ENCODE results near the gene SYNPR. TPM values are rescaled to one million over a fixed set of nuclear protein-coding genes. Genes with fewer than 3 reads are reported as not detected.
"Not testable (repeated sequence)": the region's sequence is repeated elsewhere in the genome, so short reads cannot be mapped to it uniquely, and the experiment has no call there.

Gene SYNPR
- total RNA-seq, 1 experiment from 2014 or later: not detected

GRCh38 chr3:63248015-63248414, 30.1 kb upstream of the SYNPR start:
- Mint-ChIP-seq H3K36me3 (ENCODE audit: insufficient read depth, unreplicated experiment) (no peaks in the 10 kb centered on the region), H3K27ac (ENCODE audit: unreplicated experiment) (no peak overlapping the region), H3K4me3 (ENCODE audit: unreplicated experiment) (no peak overlapping the region), H3K27me3 (ENCODE audit: insufficient read depth, unreplicated experiment) (peaks cover 7% of the 10 kb centered on the region), H3K4me1 (ENCODE audit: low read depth, unreplicated experiment) (no peaks in the 10 kb centered on the region), H3K9me3 (ENCODE audit: unreplicated experiment) (no peaks in the 10 kb centered on the region)
- no peak overlapping the region for H3K4me3 ChIP-seq (ENCODE audit: low read depth, low read length)
- no peak for TF ChIP-seq CTCF (IDR thresholded peaks at IDR 0.05; ENCODE audit: insufficient read depth in 1 of 2, low read depth in 1 of 2, low read length in 1 of 2, severe bottlenecking in 1 of 2, unreplicated experiment in 1 of 2)
- no peak for DNase-seq
- H3K9me3 ChIP-seq: no peaks in the 10 kb centered on the region
- BruUV-seq (replicated peaks): no TSS peak
- H3K27me3 ChIP-seq (replicated peaks; ENCODE audit: control insufficient read depth, insufficient read depth, low read length): no peaks in the 10 kb centered on the region
- ChIA-PET POLR2A (no interaction called here), CTCF (interaction anchor here (1.0 kb wide), 1 partner anchor 20 kb away, joined by 3 read pairs; no protein-coding TSS in a partner anchor)
- no peaks in the 10 kb centered on the region for H3K36me3 ChIP-seq (ENCODE audit: control insufficient read depth, insufficient read depth, low read length)
- intact Hi-C loops (cut with micrococcal nuclease; ENCODE audit: unreplicated experiment): no loop called here
- H3K4me1 ChIP-seq: no peaks in the 10 kb centered on the region

DNA sequence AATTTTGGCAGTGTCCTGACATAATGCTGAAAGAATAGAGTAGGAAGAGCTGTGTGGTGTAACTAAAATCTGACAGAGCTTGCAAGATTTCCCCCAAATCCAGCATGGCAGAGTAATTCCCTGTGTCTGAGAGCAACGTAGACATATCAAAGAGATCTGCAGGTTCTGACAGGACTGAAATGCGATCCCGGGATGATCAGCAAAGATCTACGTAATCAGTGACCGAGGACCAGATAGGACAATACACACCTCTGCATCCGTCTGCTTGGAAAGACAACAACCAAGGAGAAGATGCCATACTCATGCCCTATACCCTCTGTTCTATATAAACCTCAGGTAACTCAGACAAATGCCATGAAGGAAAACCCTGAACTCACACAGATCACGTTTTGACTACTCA, 26.6 kb upstream of the SYNPR start:
- H3K36me3 Mint-ChIP-seq (ENCODE audit: insufficient read depth, unreplicated experiment): no peaks in the 10 kb centered on the region

DNA sequence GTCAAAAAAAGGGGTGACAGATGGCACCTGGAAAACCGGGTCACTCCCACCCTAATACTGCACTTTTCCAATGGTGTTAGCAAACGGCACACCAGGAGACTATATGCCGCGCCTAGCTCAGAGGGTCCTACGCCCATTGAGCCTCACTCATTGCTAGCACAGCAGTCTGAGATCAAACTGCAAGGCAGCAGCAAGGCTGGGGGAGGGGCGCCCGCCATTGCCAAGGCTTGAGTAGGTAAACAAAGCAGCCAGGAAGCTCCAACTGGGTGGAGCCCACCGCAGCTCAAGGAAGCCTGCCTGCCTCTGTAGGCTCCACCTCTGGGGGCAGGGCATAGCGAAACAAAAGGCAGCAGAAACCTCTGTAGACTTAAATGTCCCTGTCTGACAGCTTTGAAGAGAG, 22.3 kb upstream of the SYNPR start:
- H3K4me1 ChIP-seq; intact Hi-C loops (cut with micrococcal nuclease; ENCODE audit: unreplicated experiment); POLR2A ChIA-PET; H3K27ac Mint-ChIP-seq (ENCODE audit: unreplicated experiment); H3K4me3 Mint-ChIP-seq (ENCODE audit: unreplicated experiment); BruUV-seq (replicated peaks); H3K36me3 ChIP-seq (ENCODE audit: control insufficient read depth, insufficient read depth, low read length); H3K9me3 ChIP-seq; H3K9me3 Mint-ChIP-seq (ENCODE audit: unreplicated experiment); H3K4me3 ChIP-seq (ENCODE audit: low read depth, low read length); DNase-seq; CTCF ChIA-PET; H3K36me3 Mint-ChIP-seq (ENCODE audit: insufficient read depth, unreplicated experiment); H3K4me1 Mint-ChIP-seq (ENCODE audit: low read depth, unreplicated experiment); H3K27me3 ChIP-seq (replicated peaks; ENCODE audit: control insufficient read depth, insufficient read depth, low read length): not testable (repeated sequence)
- H3K27me3 Mint-ChIP-seq (ENCODE audit: insufficient read depth, unreplicated experiment): peaks cover 13% of the 10 kb centered on the region

More for the DNA sequence above, 26.6 kb upstream of the SYNPR start:
- Histone ChIP-seq H3K36me3 (ENCODE audit: control insufficient read depth, insufficient read depth, low read length) (no peaks in the 10 kb centered on the region), H3K4me3 (ENCODE audit: low read depth, low read length) (no peak overlapping the region), H3K9me3 (no peaks in the 10 kb centered on the region), H3K4me1 (no peaks in the 10 kb centered on the region), H3K27me3 (replicated peaks; ENCODE audit: control insufficient read depth, insufficient read depth, low read length) (no peaks in the 10 kb centered on the region)
- Mint-ChIP-seq H3K9me3 (ENCODE audit: unreplicated experiment) (no peaks in the 10 kb centered on the region), H3K4me1 (ENCODE audit: low read depth, unreplicated experiment) (no peaks in the 10 kb centered on the region), H3K4me3 (ENCODE audit: unreplicated experiment) (no peak overlapping the region), H3K27me3 (ENCODE audit: insufficient read depth, unreplicated experiment) (peaks cover 8% of the 10 kb centered on the region), H3K27ac (ENCODE audit: unreplicated experiment) (no peak overlapping the region)
- intact Hi-C loops (cut with micrococcal nuclease; ENCODE audit: unreplicated experiment): no loop called here
- CTCF ChIA-PET: no interaction called here
- no peak for TF ChIP-seq CTCF (IDR thresholded peaks at IDR 0.05; ENCODE audit: insufficient read depth in 1 of 2, low read depth in 1 of 2, low read length in 1 of 2, severe bottlenecking in 1 of 2, unreplicated experiment in 1 of 2)
- DNase-seq: no peak
- POLR2A ChIA-PET: no interaction called here
- BruUV-seq (replicated peaks): no TSS peak

- no TSS peak for BruUV-seq (replicated peaks)
- H3K4me1 ChIP-seq: no peaks in the 10 kb centered on the region
- H3K27me3 Mint-ChIP-seq (ENCODE audit: insufficient read depth, unreplicated experiment): no peaks in the 10 kb centered on the region
- no peaks in the 10 kb centered on the region for H3K36me3 ChIP-seq (ENCODE audit: control insufficient read depth, insufficient read depth, low read length)
- no peak overlapping the region for H3K27ac Mint-ChIP-seq (ENCODE audit: unreplicated experiment)
- no peak overlapping the region for H3K4me3 ChIP-seq (ENCODE audit: low read depth, low read length)
- intact Hi-C loops (cut with micrococcal nuclease; ENCODE audit: unreplicated experiment): no loop called here
- DNase-seq: no peak
- no peaks in the 10 kb centered on the region for H3K4me1 Mint-ChIP-seq (ENCODE audit: low read depth, unreplicated experiment)
- no peaks in the 10 kb centered on the region for H3K9me3 Mint-ChIP-seq (ENCODE audit: unreplicated experiment)
- CTCF ChIA-PET: no interaction called here
- POLR2A ChIA-PET: no interaction called here
- H3K36me3 Mint-ChIP-seq (ENCODE audit: insufficient read depth, unreplicated experiment): no peaks in the 10 kb centered on the region
- no peaks in the 10 kb centered on the region for H3K9me3 ChIP-seq
- H3K4me3 Mint-ChIP-seq (ENCODE audit: unreplicated experiment): no peak overlapping the region
- no peak for TF ChIP-seq CTCF (IDR thresholded peaks at IDR 0.05; ENCODE audit: insufficient read depth in 1 of 2, low read depth in 1 of 2, low read length in 1 of 2, severe bottlenecking in 1 of 2, unreplicated experiment in 1 of 2)
- H3K27me3 ChIP-seq (replicated peaks; ENCODE audit: control insufficient read depth, insufficient read depth, low read length): no peaks in the 10 kb centered on the region
Observed at GRCh38 chr3:63264716-63265115, 13.4 kb upstream of the SYNPR start.
